Skeletal muscle tissue (tissue), 4 donors: Measurements from ENCODE around the gene NECAB2. TPM values are rescaled to one million over a fixed set of nuclear protein-coding genes. Genes with fewer than 3 reads are reported as not detected.

Experiments
- H3K27ac ChIP-seq: one replicate; pipeline ENCODE4 v1.7.0; 2013; ENCODE audit warnings: mild to moderate bottlenecking, low read depth, low read length, inconsistent platforms
- H3K27me3 ChIP-seq, 3 donors: one replicate each; pipeline ENCODE4 v1.7.0; 2013; ENCODE audit warnings: low read length in 3 of 3; ENCODE audit not compliant: control insufficient read depth in 3 of 3, insufficient read depth in 3 of 3
- H3K36me3 ChIP-seq, 3 donors: one replicate each; pipeline ENCODE4 v1.7.0; 2013; ENCODE audit warnings: low read length in 3 of 3; ENCODE audit not compliant: control insufficient read depth in 3 of 3, insufficient read depth in 3 of 3
- H3K4me1 ChIP-seq, 3 donors: one replicate each; pipeline ENCODE4 v1.7.0; 2013; ENCODE audit warnings: low read length in 3 of 3, mild to moderate bottlenecking in 3 of 3; ENCODE audit not compliant: control insufficient read depth in 3 of 3, insufficient read depth in 3 of 3
- H3K4me3 ChIP-seq, 3 donors: one replicate each; pipeline ENCODE4 v1.7.0; 2013; ENCODE audit warnings: low read length in 3 of 3
- H3K9ac ChIP-seq, 3 donors: one replicate each; pipeline ENCODE4 v1.7.0; 2013; ENCODE audit warnings: low read length in 3 of 3, mild to moderate bottlenecking in 3 of 3, moderate library complexity in 2 of 3, low read depth in 1 of 3
- H3K9me3 ChIP-seq, 3 donors: one replicate each; pipeline ENCODE4 v1.7.0; 2013; ENCODE audit warnings: low read length in 3 of 3; ENCODE audit not compliant: control insufficient read depth in 3 of 3
- total RNA-seq: library from RNA; depleted of rRNA; stranded (reverse); fragments of >200 nt; gene quantifications from one replicate; pipeline ENCODE4 v1.2.3, GENCODE V29; 2014
- donor health status: Osteomylitis.

NECAB2 gene
- total RNA-seq, 1 donor from 2014 or later: not detected

GRCh38 chr16:84003038-84003437 lies 35.0 kb downstream of the NECAB2 start:
- Histone ChIP-seq H3K27me3 (peaks cover 11 to 28% (median 20%) of the 10 kb centered on the region in 3 donors), H3K9me3 (no peaks in the 10 kb centered on the region), H3K36me3 (no peaks in the 10 kb centered on the region), H3K4me1 (peaks cover 0 to 4% (median 0%) of the 10 kb centered on the region in 3 donors), H3K9ac (no peak overlapping the region), H3K27ac (no peak overlapping the region), H3K4me3 (no peak overlapping the region)

GRCh38 chr16:84004442-84004841 lies 36.4 kb downstream of the NECAB2 start:
- Histone ChIP-seq H3K36me3 (no peaks in the 10 kb centered on the region), H3K9ac (no peak overlapping the region), H3K27me3 (peaks cover 9 to 16% (median 13%) of the 10 kb centered on the region in 3 donors), H3K27ac (no peak overlapping the region), H3K9me3 (no peaks in the 10 kb centered on the region), H3K4me3 (no peak overlapping the region), H3K4me1 (peaks cover 0 to 8% (median 5%) of the 10 kb centered on the region in 3 donors)

GRCh38 chr16:84005391-84005790 lies 37.3 kb downstream of the NECAB2 start:
- H3K9me3 ChIP-seq: no peaks in the 10 kb centered on the region
- no peaks in the 10 kb centered on the region for H3K36me3 ChIP-seq
- no peak overlapping the region for H3K27ac ChIP-seq
- H3K4me3 ChIP-seq: no peak overlapping the region
- peaks cover 0 to 8% (median 5%) of the 10 kb centered on the region in 3 donors for H3K4me1 ChIP-seq
- peaks cover 9 to 14% (median 13%) of the 10 kb centered on the region in 3 donors for H3K27me3 ChIP-seq
- H3K9ac ChIP-seq: no peak overlapping the region

GRCh38 chr16:84007520-84007919 lies 39.5 kb downstream of the NECAB2 start:
- Histone ChIP-seq H3K4me1 (peaks cover 0 to 8% (median 5%) of the 10 kb centered on the region in 3 donors), H3K27me3 (peaks cover 5 to 9% (median 8%) of the 10 kb centered on the region in 3 donors), H3K9me3 (no peaks in the 10 kb centered on the region), H3K4me3 (no peak overlapping the region), H3K27ac (no peak overlapping the region), H3K9ac (no peak overlapping the region), H3K36me3 (no peaks in the 10 kb centered on the region)

GRCh38 chr16:84007965-84008364 lies 39.9 kb downstream of the NECAB2 start:
- peaks cover 5 to 9% (median 6%) of the 10 kb centered on the region in 3 donors for H3K27me3 ChIP-seq
- H3K9ac ChIP-seq: no peak overlapping the region
- H3K9me3 ChIP-seq: no peaks in the 10 kb centered on the region
- H3K27ac ChIP-seq: no peak overlapping the region
- peak overlapping the region in 1 of 3 donors; percentile 54 for H3K4me3 ChIP-seq
- H3K36me3 ChIP-seq: no peaks in the 10 kb centered on the region
- peaks cover 0 to 8% (median 5%) of the 10 kb centered on the region in 3 donors for H3K4me1 ChIP-seq

GRCh38 chr16:84009282-84009681 lies 41.2 kb downstream of the NECAB2 start:
- Histone ChIP-seq H3K9me3 (no peaks in the 10 kb centered on the region), H3K27me3 (peaks cover 4 to 9% (median 5%) of the 10 kb centered on the region in 3 donors), H3K9ac (no peak overlapping the region), H3K4me3 (no peak overlapping the region), H3K27ac (no peak overlapping the region), H3K4me1 (peaks cover 0 to 8% (median 5%) of the 10 kb centered on the region in 3 donors), H3K36me3 (no peaks in the 10 kb centered on the region)

- H3K4me3 ChIP-seq: no peak overlapping the region
- H3K9me3 ChIP-seq: no peaks in the 10 kb centered on the region
- peaks cover 4 to 9% (median 5%) of the 10 kb centered on the region in 3 donors for H3K27me3 ChIP-seq
- no peaks in the 10 kb centered on the region for H3K4me1 ChIP-seq
- H3K36me3 ChIP-seq: no peaks in the 10 kb centered on the region
- no peak overlapping the region for H3K27ac ChIP-seq
- no peak overlapping the region for H3K9ac ChIP-seq
Observed at GRCh38 chr16:84013787-84014569, 45.9 kb downstream of the NECAB2 start.

- no peak overlapping the region for H3K9ac ChIP-seq
- no peak overlapping the region for H3K4me3 ChIP-seq
- no peaks in the 10 kb centered on the region for H3K4me1 ChIP-seq
- H3K9me3 ChIP-seq: no peaks in the 10 kb centered on the region
- H3K36me3 ChIP-seq: no peaks in the 10 kb centered on the region
- peaks cover 4 to 12% (median 5%) of the 10 kb centered on the region in 3 donors for H3K27me3 ChIP-seq
- no peak overlapping the region for H3K27ac ChIP-seq
Observed at GRCh38 chr16:84014570-84015327, 46.7 kb downstream of the NECAB2 start.

GRCh38 chr16:84015399-84015798 lies 47.4 kb downstream of the NECAB2 start:
- Histone ChIP-seq H3K4me1 (no peaks in the 10 kb centered on the region), H3K9me3 (no peaks in the 10 kb centered on the region), H3K27me3 (peaks cover 4 to 13% (median 5%) of the 10 kb centered on the region in 3 donors), H3K4me3 (no peak overlapping the region), H3K36me3 (no peaks in the 10 kb centered on the region), H3K9ac (no peak overlapping the region), H3K27ac (no peak overlapping the region)

GRCh38 chr16:84016477-84016876 lies 48.4 kb downstream of the NECAB2 start:
- H3K27me3 ChIP-seq: peaks cover 5 to 13% (median 6%) of the 10 kb centered on the region in 3 donors
- H3K4me3 ChIP-seq: no peak overlapping the region
- no peak overlapping the region for H3K9ac ChIP-seq
- H3K36me3 ChIP-seq: no peaks in the 10 kb centered on the region
- no peak overlapping the region for H3K27ac ChIP-seq
- H3K9me3 ChIP-seq: peaks cover 0 to 3% (median 0%) of the 10 kb centered on the region in 3 donors
- H3K4me1 ChIP-seq: no peaks in the 10 kb centered on the region
